ENCODE data around the gene GTSE1. TPM values are rescaled to one million over a fixed set of nuclear protein-coding genes. Genes with fewer than 3 reads are reported as not detected.
A peak's percentile ranks its signal among the peaks of the same experiment; 100 is the strongest.

Gene GTSE1
- total and polyA plus RNA-seq, 5 donors from 2014 or later: 0.17 to 1.3 (median 0.47) TPM; not detected in 1

DNA sequence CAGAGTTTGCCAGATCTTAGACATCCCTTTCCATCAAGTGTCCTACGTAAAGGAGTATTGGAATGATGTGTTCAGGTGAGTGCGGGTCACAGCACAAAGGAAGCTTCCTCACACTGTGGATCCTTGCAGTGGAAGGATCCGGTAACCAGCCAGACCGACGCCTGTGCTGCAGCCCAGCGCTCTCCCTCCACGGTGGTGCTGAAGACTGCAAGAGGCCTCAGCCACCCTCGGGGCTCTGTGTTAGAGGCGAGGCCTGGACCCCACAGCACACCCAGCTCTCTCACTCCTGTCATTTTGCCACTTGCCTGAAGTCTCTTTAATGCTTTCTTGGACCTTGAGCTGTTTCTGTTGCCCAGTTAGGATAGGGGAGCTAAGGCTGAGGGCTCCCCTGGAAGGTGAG lies 41.2 kb downstream of the GTSE1 start:
- H3K9me3 ChIP-seq (ENCODE audit: control insufficient read depth in 2 of 2, low read length in 2 of 2): no peaks in the 10 kb centered on the region
- Mint-ChIP-seq H3K27ac (peak overlapping the region in 1 of 3 donors; percentile 49), H3K27me3 (no peaks in the 10 kb centered on the region), H3K4me3 (peak overlapping the region in 3 of 4 donors; percentile 44 to 95 (median 88)), H3K36me3 (peaks cover 41% of the 10 kb centered on the region), H3K9me3 (no peaks in the 10 kb centered on the region), H3K4me1 (peaks cover 5 to 55% (median 29%) of the 10 kb centered on the region in 4 donors)
- peaks cover 17% of the 10 kb centered on the region for H3K4me1 ChIP-seq (ENCODE audit: control insufficient read depth, insufficient read depth, low read length, poor library complexity, severe bottlenecking)
- DNase-seq (no peak), ATAC-seq (ENCODE audit: low read depth in 2 of 2) (no peak)
- no peak overlapping the region for H3K4me3 ChIP-seq (ENCODE audit: low read depth, low read length)
- no peak overlapping the region for H3K27ac ChIP-seq (ENCODE audit: insufficient read depth, low read length, poor library complexity, severe bottlenecking)
- no peaks in the 10 kb centered on the region for H3K27me3 ChIP-seq (ENCODE audit: control insufficient read depth, insufficient read depth, low read length)
- H3K36me3 ChIP-seq (ENCODE audit: control insufficient read depth, insufficient read depth, low read length): peaks cover 48% of the 10 kb centered on the region

DNA sequence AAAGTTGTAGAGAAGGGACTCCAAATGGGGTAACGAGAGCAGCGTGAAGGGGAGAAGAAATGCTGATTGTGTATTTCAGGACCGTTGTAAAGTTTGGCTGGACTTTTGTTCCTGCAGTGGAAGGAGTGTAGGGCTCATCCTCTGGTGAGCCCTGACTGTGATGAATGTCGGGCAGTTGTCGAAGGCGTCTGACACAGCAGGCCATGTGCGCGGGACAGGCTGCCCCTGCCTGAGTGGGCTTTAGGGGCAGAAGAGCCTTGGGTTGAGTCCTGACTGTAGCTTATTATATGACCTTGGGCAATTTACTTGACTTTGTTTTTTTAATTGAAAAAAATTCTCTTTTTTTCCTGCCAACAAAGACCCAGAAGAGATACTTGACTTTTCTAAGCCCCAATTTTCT lies 42.0 kb downstream of the GTSE1 start:
- ATAC-seq (ENCODE audit: low read depth in 2 of 2) (no peak), DNase-seq (no peak)
- Mint-ChIP-seq H3K4me1 (peaks cover 5 to 56% (median 31%) of the 10 kb centered on the region in 4 donors), H3K4me3 (peak overlapping the region in 2 of 4 donors; percentile 39 to 95), H3K27ac (peak overlapping the region in 2 of 3 donors; percentile 49 to 67), H3K36me3 (peaks cover 43% of the 10 kb centered on the region), H3K9me3 (no peaks in the 10 kb centered on the region), H3K27me3 (no peaks in the 10 kb centered on the region)
- Histone ChIP-seq H3K27ac (ENCODE audit: insufficient read depth, low read length, poor library complexity, severe bottlenecking) (no peak overlapping the region), H3K4me1 (ENCODE audit: control insufficient read depth, insufficient read depth, low read length, poor library complexity, severe bottlenecking) (peaks cover 17% of the 10 kb centered on the region), H3K4me3 (ENCODE audit: low read depth, low read length) (no peak overlapping the region), H3K36me3 (ENCODE audit: control insufficient read depth, insufficient read depth, low read length) (peaks cover 55% of the 10 kb centered on the region), H3K9me3 (ENCODE audit: control insufficient read depth in 2 of 2, low read length in 2 of 2) (no peaks in the 10 kb centered on the region), H3K27me3 (ENCODE audit: control insufficient read depth, insufficient read depth, low read length) (no peaks in the 10 kb centered on the region)

DNA sequence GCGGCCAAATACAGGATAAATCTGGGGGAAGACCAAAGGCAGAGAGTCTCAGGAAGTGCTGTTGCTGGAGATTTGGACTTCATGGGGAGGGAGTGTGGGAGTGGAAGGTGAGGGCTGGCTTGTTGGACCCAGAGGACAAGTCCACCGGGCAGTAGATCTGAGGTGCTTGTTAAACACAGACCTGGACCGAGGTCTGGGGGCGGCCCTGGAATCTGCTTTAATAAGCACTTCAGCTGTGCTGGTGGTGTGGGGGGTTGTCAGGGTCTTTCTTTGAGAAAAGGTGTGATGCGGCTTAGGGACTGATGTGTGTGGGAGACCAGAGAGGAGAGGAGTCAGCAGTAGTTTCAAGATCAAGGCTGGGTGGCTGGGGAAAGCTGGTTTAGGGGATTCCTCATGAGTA lies 43.3 kb downstream of the GTSE1 start:
- peak overlapping the region in 1 of 4 donors; percentile 45 for H3K4me3 Mint-ChIP-seq
- no peaks in the 10 kb centered on the region for H3K27me3 Mint-ChIP-seq
- no peak overlapping the region for H3K27ac Mint-ChIP-seq
- ATAC-seq (ENCODE audit: low read depth in 2 of 2) (no peak), DNase-seq (no peak)
- H3K4me1 Mint-ChIP-seq: peaks cover 5 to 51% (median 36%) of the 10 kb centered on the region in 4 donors
- no peaks in the 10 kb centered on the region for H3K27me3 ChIP-seq (ENCODE audit: control insufficient read depth, insufficient read depth, low read length)
- no peak overlapping the region for H3K4me3 ChIP-seq (ENCODE audit: low read depth, low read length)
- H3K36me3 Mint-ChIP-seq: peaks cover 52% of the 10 kb centered on the region
- no peak overlapping the region for H3K27ac ChIP-seq (ENCODE audit: insufficient read depth, low read length, poor library complexity, severe bottlenecking)
- H3K36me3 ChIP-seq (ENCODE audit: control insufficient read depth, insufficient read depth, low read length): peaks cover 68% of the 10 kb centered on the region
- H3K9me3 Mint-ChIP-seq: no peaks in the 10 kb centered on the region
- no peaks in the 10 kb centered on the region for H3K9me3 ChIP-seq (ENCODE audit: control insufficient read depth in 2 of 2, low read length in 2 of 2)
- peaks cover 15% of the 10 kb centered on the region for H3K4me1 ChIP-seq (ENCODE audit: control insufficient read depth, insufficient read depth, low read length, poor library complexity, severe bottlenecking)

DNA sequence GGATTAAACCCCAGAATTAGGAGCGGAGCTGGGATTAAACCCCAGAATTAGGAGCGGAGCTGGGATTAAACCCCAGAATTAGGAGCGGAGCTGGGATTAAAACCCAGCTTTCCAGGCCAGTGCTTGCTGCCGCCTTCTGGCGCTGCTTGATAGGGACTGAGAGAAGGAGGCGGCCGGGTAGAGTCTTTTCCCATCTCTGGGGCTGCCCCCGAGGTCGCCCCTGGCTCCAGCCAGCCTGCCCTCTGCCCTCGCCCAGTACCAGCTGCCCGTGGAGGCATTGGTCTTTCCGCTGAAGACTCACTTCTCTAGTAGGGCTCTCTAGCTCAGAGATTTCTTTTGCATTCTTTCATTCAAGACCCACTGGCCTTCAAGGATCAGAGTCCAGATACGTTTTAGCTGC lies 44.0 kb downstream of the GTSE1 start:
- peaks cover 75% of the 10 kb centered on the region for H3K36me3 ChIP-seq (ENCODE audit: control insufficient read depth, insufficient read depth, low read length)
- peaks cover 12% of the 10 kb centered on the region for H3K4me1 ChIP-seq (ENCODE audit: control insufficient read depth, insufficient read depth, low read length, poor library complexity, severe bottlenecking)
- Mint-ChIP-seq H3K4me3 (peak overlapping the region in 1 of 4 donors; percentile 42), H3K27me3 (no peaks in the 10 kb centered on the region), H3K36me3 (peaks cover 54% of the 10 kb centered on the region), H3K27ac (no peak overlapping the region), H3K9me3 (no peaks in the 10 kb centered on the region), H3K4me1 (peaks cover 5 to 48% (median 36%) of the 10 kb centered on the region in 4 donors)
- H3K27me3 ChIP-seq (ENCODE audit: control insufficient read depth, insufficient read depth, low read length): no peaks in the 10 kb centered on the region
- H3K27ac ChIP-seq (ENCODE audit: insufficient read depth, low read length, poor library complexity, severe bottlenecking): no peak overlapping the region
- no peak for DNase-seq
- no peaks in the 10 kb centered on the region for H3K9me3 ChIP-seq (ENCODE audit: control insufficient read depth in 2 of 2, low read length in 2 of 2)
- ATAC-seq (ENCODE audit: low read depth in 2 of 2): no peak
- H3K4me3 ChIP-seq (ENCODE audit: low read depth, low read length): no peak overlapping the region

DNA sequence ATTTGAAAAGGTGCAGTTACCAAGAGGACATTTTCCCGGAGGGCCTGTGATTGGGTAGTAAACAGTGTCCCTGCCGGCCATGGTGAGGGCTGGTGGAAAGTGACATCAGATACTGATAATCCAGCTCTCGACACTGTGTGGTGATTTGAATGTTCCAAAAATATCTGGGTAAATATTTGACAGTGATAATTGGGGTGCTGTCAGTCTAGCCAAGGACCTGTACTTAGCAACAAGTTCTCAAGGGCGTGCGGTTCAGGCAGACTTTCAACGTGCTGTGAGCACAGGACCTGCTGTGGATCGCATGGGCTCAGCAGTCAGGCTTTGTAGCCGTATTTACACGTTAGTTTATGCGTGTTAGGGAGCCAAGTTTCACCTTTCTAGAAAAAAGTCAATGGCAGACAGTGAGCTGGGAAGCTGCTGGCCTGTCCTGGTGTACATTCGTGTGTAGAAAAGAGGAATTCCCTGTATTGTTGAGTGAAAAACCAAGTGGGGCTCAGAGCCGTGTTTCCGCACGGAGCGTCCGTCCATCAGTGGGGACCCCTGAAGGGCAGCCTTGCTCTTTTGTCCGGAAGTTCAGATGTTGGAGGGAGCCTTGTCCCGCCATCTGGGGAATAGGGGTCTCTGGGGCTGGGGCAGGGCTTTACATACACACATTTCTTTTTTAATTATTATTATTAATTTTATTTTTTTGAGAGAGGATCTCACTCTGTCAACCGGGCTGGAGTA lies 50.2 kb downstream of the GTSE1 start:
- H3K27ac Mint-ChIP-seq: no peak overlapping the region
- H3K9me3 Mint-ChIP-seq: no peaks in the 10 kb centered on the region
- no peak overlapping the region for H3K4me3 Mint-ChIP-seq
- H3K27ac ChIP-seq (ENCODE audit: insufficient read depth, low read length, poor library complexity, severe bottlenecking): no peak overlapping the region
- DNase-seq (no peak), ATAC-seq (ENCODE audit: low read depth in 2 of 2) (no peak)
- H3K36me3 ChIP-seq (ENCODE audit: control insufficient read depth, insufficient read depth, low read length): peaks cover 93% of the 10 kb centered on the region
- H3K27me3 Mint-ChIP-seq: no peaks in the 10 kb centered on the region
- H3K36me3 Mint-ChIP-seq: peaks cover 42% of the 10 kb centered on the region
- peaks cover 0 to 13% (median 6%) of the 10 kb centered on the region in 4 donors for H3K4me1 Mint-ChIP-seq
- H3K9me3 ChIP-seq (ENCODE audit: control insufficient read depth in 2 of 2, low read length in 2 of 2): no peaks in the 10 kb centered on the region
- no peaks in the 10 kb centered on the region for H3K4me1 ChIP-seq (ENCODE audit: control insufficient read depth, insufficient read depth, low read length, poor library complexity, severe bottlenecking)
- H3K27me3 ChIP-seq (ENCODE audit: control insufficient read depth, insufficient read depth, low read length): no peaks in the 10 kb centered on the region
- no peak overlapping the region for H3K4me3 ChIP-seq (ENCODE audit: low read depth, low read length)

DNA sequence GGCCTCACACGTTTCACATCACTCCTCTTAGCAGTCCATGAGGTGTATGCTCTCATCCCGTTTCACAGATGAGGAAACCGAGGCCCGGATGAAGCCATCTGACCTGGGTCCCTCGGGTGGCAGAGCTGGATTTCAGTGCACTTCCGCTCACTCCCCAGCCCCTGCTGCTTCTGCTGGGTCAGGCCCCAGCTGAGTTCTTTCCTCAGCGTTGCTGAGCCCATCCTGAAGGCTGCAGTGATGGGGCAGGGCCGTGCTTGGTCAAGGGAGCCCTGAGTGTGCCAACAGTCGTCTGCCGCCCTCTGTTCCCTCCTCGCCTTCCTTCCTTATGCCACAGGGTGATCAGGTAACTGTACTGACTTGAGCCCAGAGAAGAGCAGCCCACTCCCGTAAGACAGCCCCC lies 51.0 kb downstream of the GTSE1 start:
- ATAC-seq (ENCODE audit: low read depth in 2 of 2) (no peak), DNase-seq (no peak)
- Histone ChIP-seq H3K4me1 (ENCODE audit: control insufficient read depth, insufficient read depth, low read length, poor library complexity, severe bottlenecking) (no peaks in the 10 kb centered on the region), H3K36me3 (ENCODE audit: control insufficient read depth, insufficient read depth, low read length) (peaks cover 93% of the 10 kb centered on the region), H3K27me3 (ENCODE audit: control insufficient read depth, insufficient read depth, low read length) (no peaks in the 10 kb centered on the region), H3K9me3 (ENCODE audit: control insufficient read depth in 2 of 2, low read length in 2 of 2) (no peaks in the 10 kb centered on the region), H3K27ac (ENCODE audit: insufficient read depth, low read length, poor library complexity, severe bottlenecking) (no peak overlapping the region), H3K4me3 (ENCODE audit: low read depth, low read length) (no peak overlapping the region)
- Mint-ChIP-seq H3K4me3 (no peak overlapping the region), H3K27ac (no peak overlapping the region), H3K27me3 (no peaks in the 10 kb centered on the region), H3K9me3 (no peaks in the 10 kb centered on the region), H3K4me1 (peaks cover 0 to 13% (median 6%) of the 10 kb centered on the region in 4 donors), H3K36me3 (peaks cover 42% of the 10 kb centered on the region)

DNA sequence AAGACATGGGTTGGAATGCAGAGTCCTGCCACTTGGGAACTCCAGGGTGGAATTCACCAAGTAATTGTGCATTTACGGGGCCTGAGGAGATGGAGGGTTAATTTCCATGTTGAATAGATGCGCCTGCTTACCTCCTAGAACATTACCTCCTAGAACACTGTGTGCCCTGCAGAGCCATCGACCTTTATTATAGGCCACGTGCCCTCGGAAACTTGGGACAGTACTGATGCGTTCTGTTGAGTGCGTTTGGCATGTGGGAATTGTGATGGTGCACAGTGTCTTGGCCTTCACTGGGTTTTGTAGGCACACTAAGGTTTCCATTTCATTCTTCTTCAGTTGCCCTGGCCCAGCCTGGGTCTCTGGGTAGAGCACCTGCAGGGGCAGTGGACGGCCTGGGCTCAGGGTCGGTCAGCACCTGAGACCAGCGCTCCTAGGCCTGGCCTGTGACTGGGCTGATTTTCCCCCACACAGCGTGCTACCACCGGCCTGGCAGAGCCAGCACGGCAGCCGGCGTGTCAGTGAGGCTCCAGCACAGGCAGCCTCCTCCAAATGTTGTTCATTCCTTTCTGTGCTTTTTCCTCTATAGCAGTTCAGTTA lies 51.5 kb downstream of the GTSE1 start:
- Histone ChIP-seq H3K9me3 (ENCODE audit: control insufficient read depth in 2 of 2, low read length in 2 of 2) (no peaks in the 10 kb centered on the region), H3K27ac (ENCODE audit: insufficient read depth, low read length, poor library complexity, severe bottlenecking) (no peak overlapping the region), H3K36me3 (ENCODE audit: control insufficient read depth, insufficient read depth, low read length) (peaks cover 93% of the 10 kb centered on the region), H3K4me3 (ENCODE audit: low read depth, low read length) (no peak overlapping the region), H3K4me1 (ENCODE audit: control insufficient read depth, insufficient read depth, low read length, poor library complexity, severe bottlenecking) (no peaks in the 10 kb centered on the region), H3K27me3 (ENCODE audit: control insufficient read depth, insufficient read depth, low read length) (no peaks in the 10 kb centered on the region)
- H3K27ac Mint-ChIP-seq: no peak overlapping the region
- no peak overlapping the region for H3K4me3 Mint-ChIP-seq
- H3K27me3 Mint-ChIP-seq: no peaks in the 10 kb centered on the region
- DNase-seq (no peak), ATAC-seq (ENCODE audit: low read depth in 2 of 2) (no peak)
- peaks cover 42% of the 10 kb centered on the region for H3K36me3 Mint-ChIP-seq
- H3K4me1 Mint-ChIP-seq: peaks cover 0 to 11% (median 6%) of the 10 kb centered on the region in 4 donors
- no peaks in the 10 kb centered on the region for H3K9me3 Mint-ChIP-seq

DNA sequence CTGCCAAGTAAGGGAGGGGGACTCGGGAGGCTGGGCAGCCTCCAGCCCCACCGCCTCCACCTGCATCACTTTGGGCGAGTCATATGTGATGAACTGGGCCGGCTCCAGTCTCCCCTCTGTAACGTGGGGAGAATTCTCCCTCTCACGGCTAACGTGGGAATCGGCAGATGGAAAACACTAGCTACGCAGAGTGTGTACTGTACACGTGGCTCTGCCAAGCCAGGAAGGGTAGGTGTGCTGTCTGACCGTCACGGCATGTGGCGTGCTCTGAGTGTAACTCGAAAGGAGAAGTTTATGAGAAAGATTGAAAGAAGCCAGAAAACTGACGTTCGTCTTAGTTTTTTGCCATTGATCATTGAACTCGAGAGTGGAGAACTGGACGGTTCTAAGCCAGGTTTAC lies 52.6 kb downstream of the GTSE1 start:
- no peak for DNase-seq
- Mint-ChIP-seq H3K27me3 (no peaks in the 10 kb centered on the region), H3K36me3 (peaks cover 44% of the 10 kb centered on the region), H3K9me3 (no peaks in the 10 kb centered on the region), H3K27ac (no peak overlapping the region), H3K4me1 (peaks cover 0 to 6% (median 2%) of the 10 kb centered on the region in 4 donors), H3K4me3 (no peak overlapping the region)
- H3K27me3 ChIP-seq (ENCODE audit: control insufficient read depth, insufficient read depth, low read length): no peaks in the 10 kb centered on the region
- no peak overlapping the region for H3K27ac ChIP-seq (ENCODE audit: insufficient read depth, low read length, poor library complexity, severe bottlenecking)
- no peak overlapping the region for H3K4me3 ChIP-seq (ENCODE audit: low read depth, low read length)
- H3K36me3 ChIP-seq (ENCODE audit: control insufficient read depth, insufficient read depth, low read length): peaks cover 93% of the 10 kb centered on the region
- H3K9me3 ChIP-seq (ENCODE audit: control insufficient read depth in 2 of 2, low read length in 2 of 2): no peaks in the 10 kb centered on the region
- ATAC-seq (ENCODE audit: low read depth in 2 of 2): no peak
- H3K4me1 ChIP-seq (ENCODE audit: control insufficient read depth, insufficient read depth, low read length, poor library complexity, severe bottlenecking): no peaks in the 10 kb centered on the region
